CD14-positive monocyte (primary cell): Measurements from ENCODE around the gene MICAL2. TPM values are rescaled to one million over a fixed set of nuclear protein-coding genes. Genes with fewer than 3 reads are reported as not detected.
A peak's percentile ranks its signal among the peaks of the same experiment; 100 is the strongest.

ENCODE experiments used
- DNase-seq, 3 donors: peaks; one replicate each; pipeline ENCODE4 v3.0.0-alpha.2; 2011 to 2022
- H2AFZ ChIP-seq: 2 replicates; pipeline ENCODE4 v1.6.0; 2012; ENCODE audit warnings: mild to moderate bottlenecking, low read depth, low read length, inconsistent platforms; ENCODE audit not compliant: insufficient read depth, poor library complexity, severe bottlenecking
- H3K27ac ChIP-seq, 2 donors: 1 replicate in 1 of 2; 2 replicates in 1 of 2; pipeline ENCODE4 v1.5.1; 2012 to 2013; ENCODE audit warnings: low read length in 2 of 2, control low read depth in 1 of 2, inconsistent platforms in 1 of 2, low read depth in 1 of 2, mild to moderate bottlenecking in 1 of 2
- H3K27me3 ChIP-seq, 2 donors: one replicate each; pipeline versions ENCODE4 v1.6.0 to v1.6.1; 2011 to 2013; ENCODE audit warnings: low read length in 2 of 2; ENCODE audit not compliant: control insufficient read depth in 2 of 2, insufficient read depth in 2 of 2
- H3K36me3 ChIP-seq, 2 donors: replicated peaks in 1 of 2; 1 replicate in 1 of 2; 2 replicates in 1 of 2; pipeline versions ENCODE4 v1.5.1 to v1.6.1; 2012 to 2013; ENCODE audit warnings: low read length in 2 of 2, control low read depth in 1 of 2, inconsistent platforms in 1 of 2, mild to moderate bottlenecking in 1 of 2; ENCODE audit not compliant: insufficient read depth in 2 of 2, control insufficient read depth in 1 of 2
- H3K4me1 ChIP-seq, 2 donors: 1 replicate in 1 of 2; 2 replicates in 1 of 2; pipeline versions ENCODE4 v1.5.1 to v1.6.1; 2012 to 2013; ENCODE audit warnings: low read length in 2 of 2, control low read depth in 1 of 2, inconsistent platforms in 1 of 2, mild to moderate bottlenecking in 1 of 2, moderate library complexity in 1 of 2; ENCODE audit not compliant: insufficient read depth in 2 of 2, control insufficient read depth in 1 of 2
- H3K4me2 ChIP-seq: replicated peaks from 2 replicates; pipeline ENCODE3; 2012; ENCODE audit warnings: low read length, moderate library complexity, mild to moderate bottlenecking; ENCODE audit not compliant: poor library complexity, severe bottlenecking; ENCODE audit errors: extremely low read depth
- H3K4me3 ChIP-seq, 3 experiments: fragments of 200-600 bp in 1 of 3; sonication (generic) in 1 of 3; replicated peaks in 1 of 3; 1 replicate in 2 of 3; 2 replicates in 1 of 3; pipeline ENCODE4 v1.5.1; 2011 to 2013; ENCODE audit warnings: low read length in 3 of 3, mild to moderate bottlenecking in 3 of 3, control low read depth in 2 of 3, low read depth in 2 of 3, inconsistent platforms in 1 of 3, moderate library complexity in 1 of 3
- H3K79me2 ChIP-seq: 2 replicates; pipeline ENCODE4 v1.6.0; 2012; ENCODE audit warnings: mild to moderate bottlenecking, control low read depth, inconsistent platforms, low read length, moderate library complexity; ENCODE audit not compliant: insufficient read depth
- H3K9ac ChIP-seq: 2 replicates; pipeline ENCODE4 v1.6.0; 2017; ENCODE audit warnings: low read length, mild to moderate bottlenecking; ENCODE audit not compliant: insufficient read depth, poor library complexity, severe bottlenecking
- H3K9me3 ChIP-seq, 2 donors: replicated peaks in 1 of 2; 1 replicate in 1 of 2; 2 replicates in 1 of 2; pipeline versions ENCODE4 v1.5.1 to v1.6.1; 2012 to 2013; ENCODE audit warnings: low read length in 2 of 2, control low read depth in 1 of 2; ENCODE audit not compliant: control insufficient read depth in 1 of 2, insufficient read depth in 1 of 2
- H4K20me1 ChIP-seq: 2 replicates; pipeline ENCODE4 v1.6.0; 2012; ENCODE audit warnings: mild to moderate bottlenecking, low read length, control low read depth, moderate library complexity; ENCODE audit not compliant: insufficient read depth
- H3K27ac Mint-ChIP-seq, 7 donors: one replicate each; pipeline ENCODE4 v1.8.0; 2020; ENCODE audit warnings: mild to moderate bottlenecking in 7 of 7, mixed read lengths in 7 of 7, moderate library complexity in 6 of 7, inconsistent platforms in 2 of 7
- H3K27me3 Mint-ChIP-seq, 3 donors: one replicate each; pipeline ENCODE4 v1.8.0; 2021 to 2022; ENCODE audit warnings: low read depth in 3 of 3, mild to moderate bottlenecking in 3 of 3, mixed read lengths in 3 of 3, moderate library complexity in 3 of 3, inconsistent platforms in 1 of 3
- H3K36me3 Mint-ChIP-seq, 2 donors: one replicate each; pipeline ENCODE4 v1.8.0; 2020; ENCODE audit warnings: mixed read lengths in 2 of 2, inconsistent platforms in 1 of 2, mild to moderate bottlenecking in 1 of 2
- H3K4me1 Mint-ChIP-seq: one replicate; pipeline ENCODE4 v1.8.0; 2020; ENCODE audit warnings: mild to moderate bottlenecking, mixed read lengths
- H3K4me3 Mint-ChIP-seq, 2 donors: one replicate each; pipeline ENCODE4 v1.8.0; 2020; ENCODE audit warnings: mild to moderate bottlenecking in 2 of 2, mixed read lengths in 2 of 2, moderate library complexity in 1 of 2
- H3K9me3 Mint-ChIP-seq, 7 donors: one replicate each; pipeline ENCODE4 v1.8.0; 2020 to 2022; ENCODE audit warnings: mixed read lengths in 7 of 7, mild to moderate bottlenecking in 6 of 7, moderate library complexity in 6 of 7, inconsistent platforms in 2 of 7
- WGBS: methylation state at CpG from one replicate; pipeline ENCODE4 v1.1.5; 2013; ENCODE audit warnings: missing lambda C conversion rate; ENCODE audit not compliant: insufficient coverage; 5-methylcytosine and 5-hydroxymethylcytosine counted together
- intact Hi-C, 2 donors: fragments of 100-400 bp; cut with micrococcal nuclease; formaldehyde crosslinking; loops; one replicate each; pipeline versions ENCODE4 v1.15.0 to v1.15.1; 2023
- polyA plus RNA-seq, 3 donors: library from polyadenylated mRNA; depleted of rRNA in 1 of 3; unstranded in 2 of 3; stranded (reverse) in 1 of 3; fragments of 300-500 nt in 2 of 3; fragments of >200 nt in 1 of 3; fragmentation: Illumina TruSeq in 2 of 3; gene quantifications; 1 replicate in 2 of 3; 2 replicates in 1 of 3; pipeline ENCODE4 v1.2.3, GENCODE V29; 2012 to 2021
- TF ChIP-seq, protein P1 (sequence below): fragments of 200-600 bp; IDR thresholded peaks from one replicate; pipeline ENCODE4 v1.8.0; 2022; ENCODE audit warnings: antibody characterized with exemption, mild to moderate bottlenecking

MICAL2 gene
- polyA plus RNA-seq, 3 donors, result 39.8 to 72.5 (median 44.0) TPM

- no peak overlapping the region for H3K9ac ChIP-seq
- Mint-ChIP-seq H3K4me1 (peaks cover 23% of the 10 kb centered on the region), H3K27ac (no peak overlapping the region), H3K36me3 (peaks cover 23% of the 10 kb centered on the region in 2 donors), H3K9me3 (peaks cover 0 to 3% (median 0%) of the 10 kb centered on the region in 7 donors), H3K27me3 (peaks cover 1 to 21% (median 9%) of the 10 kb centered on the region in 3 donors), H3K4me3 (no peak overlapping the region)
- no peaks in the 10 kb centered on the region for H3K79me2 ChIP-seq
- H3K9me3 ChIP-seq, result no peaks in the 10 kb centered on the region
- H3K27me3 ChIP-seq, result no peaks in the 10 kb centered on the region
- no peak overlapping the region for H3K4me3 ChIP-seq
- no peaks in the 10 kb centered on the region for H4K20me1 ChIP-seq
- no peaks in the 10 kb centered on the region for H3K36me3 ChIP-seq
- H2AFZ ChIP-seq, result no peak overlapping the region
- no peak overlapping the region for H3K27ac ChIP-seq
- intact Hi-C loops, result no loop called here
- H3K4me1 ChIP-seq, result peaks cover 3 to 12% of the 10 kb centered on the region in 2 donors
- peak in 2 of 3 donors; percentile 13 to 30 for DNase-seq
- 57% methylated on average over 11 of the region's 12 CpGs for WGBS
- H3K4me2 ChIP-seq, result no peak overlapping the region
- TF ChIP-seq, protein P1, sequence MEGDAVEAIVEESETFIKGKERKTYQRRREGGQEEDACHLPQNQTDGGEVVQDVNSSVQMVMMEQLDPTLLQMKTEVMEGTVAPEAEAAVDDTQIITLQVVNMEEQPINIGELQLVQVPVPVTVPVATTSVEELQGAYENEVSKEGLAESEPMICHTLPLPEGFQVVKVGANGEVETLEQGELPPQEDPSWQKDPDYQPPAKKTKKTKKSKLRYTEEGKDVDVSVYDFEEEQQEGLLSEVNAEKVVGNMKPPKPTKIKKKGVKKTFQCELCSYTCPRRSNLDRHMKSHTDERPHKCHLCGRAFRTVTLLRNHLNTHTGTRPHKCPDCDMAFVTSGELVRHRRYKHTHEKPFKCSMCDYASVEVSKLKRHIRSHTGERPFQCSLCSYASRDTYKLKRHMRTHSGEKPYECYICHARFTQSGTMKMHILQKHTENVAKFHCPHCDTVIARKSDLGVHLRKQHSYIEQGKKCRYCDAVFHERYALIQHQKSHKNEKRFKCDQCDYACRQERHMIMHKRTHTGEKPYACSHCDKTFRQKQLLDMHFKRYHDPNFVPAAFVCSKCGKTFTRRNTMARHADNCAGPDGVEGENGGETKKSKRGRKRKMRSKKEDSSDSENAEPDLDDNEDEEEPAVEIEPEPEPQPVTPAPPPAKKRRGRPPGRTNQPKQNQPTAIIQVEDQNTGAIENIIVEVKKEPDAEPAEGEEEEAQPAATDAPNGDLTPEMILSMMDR, result peak; percentile 82
Observed at GRCh38 chr11:12288212-12288930, 178.0 kb downstream of the MICAL2 start.

DNA sequence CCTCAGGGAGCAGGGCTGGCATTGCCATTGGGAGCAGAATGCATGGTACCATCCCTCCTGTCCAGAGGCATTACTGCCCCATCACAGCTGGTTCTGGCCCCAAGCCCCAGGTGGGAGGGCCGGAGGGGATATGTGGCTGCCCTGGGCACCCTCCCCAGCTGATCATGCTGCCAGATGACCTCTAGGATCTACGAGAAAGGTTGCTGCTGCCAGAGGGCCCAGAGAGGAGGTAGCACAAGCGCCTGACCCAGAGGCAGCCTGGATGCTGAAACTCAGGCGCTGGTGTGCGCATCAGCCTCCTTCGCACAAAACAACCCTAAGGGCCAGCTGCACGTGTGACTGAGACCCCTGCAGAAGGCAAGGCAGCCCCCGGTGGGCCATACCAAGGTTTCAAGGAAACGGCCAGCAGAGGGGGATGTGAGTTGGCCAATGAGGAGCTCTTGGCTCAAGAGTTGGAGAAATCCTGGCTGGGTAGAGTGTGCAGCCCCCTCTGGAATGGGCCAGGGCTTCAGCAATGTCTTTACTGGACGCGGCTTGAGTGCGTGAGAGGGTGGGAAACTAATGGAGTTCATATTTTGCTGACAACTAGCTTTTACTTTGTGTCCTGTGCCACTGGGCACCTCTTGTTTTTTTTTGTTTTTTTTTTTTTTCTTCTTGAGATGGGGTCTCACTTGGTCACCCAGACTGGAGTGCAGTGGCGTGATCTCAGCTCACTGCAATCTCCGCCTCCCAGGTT lies 178.7 kb downstream of the MICAL2 start:
- TF ChIP-seq, protein P1, result peak; percentile 61
- no peak overlapping the region for H3K4me3 Mint-ChIP-seq
- WGBS, result 99% methylated on average over 11 of the region's 14 CpGs
- no peaks in the 10 kb centered on the region for H3K36me3 ChIP-seq
- no peak overlapping the region for H2AFZ ChIP-seq
- no peaks in the 10 kb centered on the region for H3K9me3 ChIP-seq
- no peaks in the 10 kb centered on the region for H4K20me1 ChIP-seq
- intact Hi-C loops, result no loop called here
- DNase-seq, result no peak
- H3K4me2 ChIP-seq, result no peak overlapping the region
- H3K27me3 ChIP-seq, result no peaks in the 10 kb centered on the region
- H3K27ac Mint-ChIP-seq, result peak overlapping the region in 1 of 7 donors; percentile 21
- H3K4me3 ChIP-seq, result no peak overlapping the region
- H3K9me3 Mint-ChIP-seq, result peaks cover 0 to 3% (median 0%) of the 10 kb centered on the region in 7 donors
- H3K36me3 Mint-ChIP-seq, result peaks cover 27% of the 10 kb centered on the region in 2 donors
- H3K4me1 ChIP-seq, result peaks cover 3 to 12% of the 10 kb centered on the region in 2 donors
- no peak overlapping the region for H3K9ac ChIP-seq
- peaks cover 23% of the 10 kb centered on the region for H3K4me1 Mint-ChIP-seq
- no peaks in the 10 kb centered on the region for H3K79me2 ChIP-seq
- no peak overlapping the region for H3K27ac ChIP-seq
- H3K27me3 Mint-ChIP-seq, result peaks cover 1 to 21% (median 6%) of the 10 kb centered on the region in 3 donors
